Loucy (cell line): ENCODE results near the gene RCAN2.
"Not testable (repeated sequence)": the region's sequence is repeated elsewhere in the genome, so short reads cannot be mapped to it uniquely, and the experiment has no call there.

Experiments
- H2AFZ ChIP-seq: fragments of 200-600 bp; sonication (generic); 2 replicates; pipeline ENCODE4 v1.6.0; 2016; ENCODE audit warnings: antibody characterized with exemption, mild to moderate bottlenecking, low read length, moderate library complexity
- H3F3A ChIP-seq: fragments of 200-600 bp; 2 replicates; pipeline ENCODE4 v1.6.0; 2016; ENCODE audit warnings: antibody characterized with exemption, low read depth, mild to moderate bottlenecking
- H3K27me3 ChIP-seq: fragments of 200-600 bp; sonication (generic); 2 replicates; pipeline ENCODE4 v1.6.1; 2014; ENCODE audit warnings: low read length, mild to moderate bottlenecking; ENCODE audit not compliant: insufficient read depth, poor library complexity, severe bottlenecking
- H3K36me3 ChIP-seq: fragments of 200-600 bp; sonication (generic); 2 replicates; pipeline ENCODE4 v1.6.1; 2016; ENCODE audit warnings: low read length; ENCODE audit not compliant: insufficient read depth
- H3K4me1 ChIP-seq: fragments of 200-600 bp; sonication (generic); 2 replicates; pipeline ENCODE4 v1.5.1; 2014; ENCODE audit warnings: low read length, mild to moderate bottlenecking; ENCODE audit not compliant: insufficient read depth, poor library complexity, severe bottlenecking
- H3K4me2 ChIP-seq: fragments of 200-600 bp; sonication (generic); 2 replicates; pipeline ENCODE4 v1.6.0; 2014; ENCODE audit warnings: antibody characterized with exemption, low read length, low read depth, mild to moderate bottlenecking; ENCODE audit not compliant: poor library complexity, severe bottlenecking
- H3K4me3 ChIP-seq: fragments of 200-600 bp; sonication (generic); 2 replicates; pipeline ENCODE4 v1.5.1; 2014; ENCODE audit warnings: low read length, mild to moderate bottlenecking, mixed read lengths; ENCODE audit not compliant: poor library complexity, severe bottlenecking
- H3K79me2 ChIP-seq: fragments of 200-600 bp; sonication (generic); 2 replicates; pipeline ENCODE4 v1.6.1; 2014; ENCODE audit warnings: low read length; ENCODE audit not compliant: insufficient read depth
- H3K9ac ChIP-seq: fragments of 200-600 bp; sonication (generic); 2 replicates; pipeline ENCODE4 v1.6.0; 2014; ENCODE audit warnings: mild to moderate bottlenecking, low read depth, low read length, moderate library complexity; ENCODE audit not compliant: poor library complexity, severe bottlenecking
- H3K9me2 ChIP-seq: fragments of 200-600 bp; sonication (generic); replicated peaks from 2 replicates; pipeline ENCODE4 v1.6.1; 2016; ENCODE audit warnings: low read depth, low read length, mixed read lengths
- H3K9me3 ChIP-seq: fragments of 200-600 bp; sonication (generic); 2 replicates; pipeline ENCODE4 v1.6.1; 2014; ENCODE audit warnings: mild to moderate bottlenecking, antibody characterized with exemption, low read length, low read depth; ENCODE audit not compliant: insufficient read depth
- H4K20me1 ChIP-seq: fragments of 200-600 bp; sonication (generic); 2 replicates; pipeline ENCODE4 v1.6.0; 2014; ENCODE audit warnings: antibody characterized with exemption, low read length, mild to moderate bottlenecking; ENCODE audit not compliant: insufficient read depth, poor library complexity, severe bottlenecking
- EZH2phosphoT487 ChIP-seq: fragments of 200-600 bp; IDR thresholded peaks from 2 replicates; pipeline ENCODE4 v1.6.1; 2018; ENCODE audit warnings: antibody characterized with exemption, mild to moderate bottlenecking, moderate library complexity, borderline replicate concordance
- TF ChIP-seq, protein P1 (sequence below): fragments of 200-600 bp; sonication (generic); conservative IDR thresholded peaks from 2 replicates; pipeline ENCODE4 v1.5.1; 2014; ENCODE audit warnings: mild to moderate bottlenecking, antibody characterized with exemption, low read length

Gene RCAN2

DNA sequence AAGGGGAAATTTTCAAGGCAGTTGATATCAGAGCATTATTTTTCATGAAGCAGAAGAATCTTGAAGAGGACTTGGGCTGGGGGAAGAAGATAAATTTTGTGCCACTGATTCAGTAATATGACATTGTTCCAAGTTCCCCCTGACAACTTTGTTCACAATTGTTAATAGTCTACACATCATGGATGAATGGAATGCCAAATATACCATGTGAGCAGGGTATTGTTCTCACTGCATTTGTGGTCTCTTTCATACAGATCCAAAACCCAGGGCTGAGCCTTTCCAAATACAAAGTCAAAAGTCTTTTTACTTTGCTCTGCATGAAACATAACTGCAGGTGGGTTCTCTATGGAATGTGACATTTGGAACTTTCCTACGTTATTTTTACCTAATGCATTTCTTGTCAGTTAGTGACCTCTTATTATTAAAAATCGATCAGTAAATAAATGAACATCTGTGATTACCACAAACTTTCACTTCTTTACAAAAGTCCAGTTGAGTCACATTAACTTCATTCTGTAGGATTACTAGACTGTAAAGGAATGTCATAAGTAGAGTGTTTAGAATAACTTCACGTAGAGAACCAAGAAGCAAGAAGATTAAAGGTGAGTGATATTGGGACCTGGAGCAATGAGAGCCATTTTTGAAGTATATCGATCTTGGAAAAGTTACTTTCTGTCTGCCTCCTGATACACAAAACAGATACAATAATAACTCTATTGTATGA is 100.9 kb downstream of the RCAN2 start:
- Histone ChIP-seq H3K4me3 (no peak overlapping the region), H2AFZ (no peak overlapping the region)
- TF ChIP-seq EZH2phosphoT487: no peak
- TF ChIP-seq, protein P1, sequence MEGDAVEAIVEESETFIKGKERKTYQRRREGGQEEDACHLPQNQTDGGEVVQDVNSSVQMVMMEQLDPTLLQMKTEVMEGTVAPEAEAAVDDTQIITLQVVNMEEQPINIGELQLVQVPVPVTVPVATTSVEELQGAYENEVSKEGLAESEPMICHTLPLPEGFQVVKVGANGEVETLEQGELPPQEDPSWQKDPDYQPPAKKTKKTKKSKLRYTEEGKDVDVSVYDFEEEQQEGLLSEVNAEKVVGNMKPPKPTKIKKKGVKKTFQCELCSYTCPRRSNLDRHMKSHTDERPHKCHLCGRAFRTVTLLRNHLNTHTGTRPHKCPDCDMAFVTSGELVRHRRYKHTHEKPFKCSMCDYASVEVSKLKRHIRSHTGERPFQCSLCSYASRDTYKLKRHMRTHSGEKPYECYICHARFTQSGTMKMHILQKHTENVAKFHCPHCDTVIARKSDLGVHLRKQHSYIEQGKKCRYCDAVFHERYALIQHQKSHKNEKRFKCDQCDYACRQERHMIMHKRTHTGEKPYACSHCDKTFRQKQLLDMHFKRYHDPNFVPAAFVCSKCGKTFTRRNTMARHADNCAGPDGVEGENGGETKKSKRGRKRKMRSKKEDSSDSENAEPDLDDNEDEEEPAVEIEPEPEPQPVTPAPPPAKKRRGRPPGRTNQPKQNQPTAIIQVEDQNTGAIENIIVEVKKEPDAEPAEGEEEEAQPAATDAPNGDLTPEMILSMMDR: no peak

DNA sequence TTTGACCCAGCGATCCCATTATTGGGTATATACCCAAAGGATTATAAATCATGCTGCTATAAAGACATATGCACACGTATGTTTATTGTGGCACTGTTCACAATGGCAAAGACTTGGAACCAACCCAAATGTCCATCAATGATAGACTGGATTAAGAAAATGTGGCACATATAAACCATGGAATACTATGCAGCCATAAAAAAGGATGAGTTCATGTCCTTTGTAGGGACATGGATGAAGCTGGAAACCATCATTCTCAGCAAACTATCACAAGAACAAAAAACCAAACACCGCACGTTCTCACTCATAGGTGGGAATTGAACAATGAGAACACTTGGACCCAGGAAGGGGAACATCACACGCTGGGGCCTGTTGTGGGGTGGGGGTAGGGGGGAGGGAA is 103.5 kb downstream of the RCAN2 start:
- H4K20me1 ChIP-seq, H3K79me2 ChIP-seq, H3K4me3 ChIP-seq, H3K27me3 ChIP-seq, H3K4me1 ChIP-seq, H3K9ac ChIP-seq, H3K36me3 ChIP-seq, H3K9me2 ChIP-seq, H3F3A ChIP-seq, H3K9me3 ChIP-seq, H2AFZ ChIP-seq, H3K4me2 ChIP-seq: not testable (repeated sequence)

More for the DNA sequence above, 100.9 kb downstream of the RCAN2 start:
- H3K9ac ChIP-seq: no peak overlapping the region
- H4K20me1 ChIP-seq: no peaks in the 10 kb centered on the region
- H3K9me2 ChIP-seq: no peaks in the 10 kb centered on the region
- no peaks in the 10 kb centered on the region for H3K36me3 ChIP-seq
- H3K79me2 ChIP-seq: no peaks in the 10 kb centered on the region
- no peak overlapping the region for H3K4me2 ChIP-seq
- H3K27me3 ChIP-seq: no peaks in the 10 kb centered on the region
- no peaks in the 10 kb centered on the region for H3K9me3 ChIP-seq
- no peaks in the 10 kb centered on the region for H3F3A ChIP-seq
- H3K4me1 ChIP-seq: no peaks in the 10 kb centered on the region

GRCh38 chr6:46381579-46381978 is 109.7 kb downstream of the RCAN2 start:
- Histone ChIP-seq H3K4me1 (no peaks in the 10 kb centered on the region), H3K9me3 (no peaks in the 10 kb centered on the region), H3K4me3 (no peak overlapping the region), H3K4me2 (no peak overlapping the region), H2AFZ (no peak overlapping the region), H3K9me2 (no peaks in the 10 kb centered on the region), H3F3A (no peaks in the 10 kb centered on the region), H4K20me1 (no peaks in the 10 kb centered on the region), H3K27me3 (no peaks in the 10 kb centered on the region), H3K36me3 (no peaks in the 10 kb centered on the region), H3K9ac (no peak overlapping the region), H3K79me2 (no peaks in the 10 kb centered on the region)
- TF ChIP-seq, protein P1: no peak
- no peak for TF ChIP-seq EZH2phosphoT487

- no peak overlapping the region for H3K4me2 ChIP-seq
- TF ChIP-seq, protein P1: no peak
- TF ChIP-seq EZH2phosphoT487: no peak
- H3F3A ChIP-seq: no peaks in the 10 kb centered on the region
- H3K9ac ChIP-seq: no peak overlapping the region
- H3K79me2 ChIP-seq: no peaks in the 10 kb centered on the region
- H3K9me3 ChIP-seq: no peaks in the 10 kb centered on the region
- no peaks in the 10 kb centered on the region for H3K4me1 ChIP-seq
- H3K4me3 ChIP-seq: no peak overlapping the region
- no peaks in the 10 kb centered on the region for H3K27me3 ChIP-seq
- H3K9me2 ChIP-seq: no peaks in the 10 kb centered on the region
- H3K36me3 ChIP-seq: no peaks in the 10 kb centered on the region
- no peak overlapping the region for H2AFZ ChIP-seq
- no peaks in the 10 kb centered on the region for H4K20me1 ChIP-seq
These were observed 110.2 kb downstream of the RCAN2 start for GRCh38 chr6:46381057-46381456.
